Amygdala (tissue), 56 donors: ENCODE measurements around the gene IL9R.
"Not testable (repeated sequence)": the region's sequence is repeated elsewhere in the genome, so short reads cannot be mapped to it uniquely, and the experiment has no call there.

ENCODE experiments used
- DNase-seq, 56 donors: peaks; one replicate each; lab custom pipeline; 2025; lab: John Stamatoyannopoulos, UW

The IL9R gene

DNA sequence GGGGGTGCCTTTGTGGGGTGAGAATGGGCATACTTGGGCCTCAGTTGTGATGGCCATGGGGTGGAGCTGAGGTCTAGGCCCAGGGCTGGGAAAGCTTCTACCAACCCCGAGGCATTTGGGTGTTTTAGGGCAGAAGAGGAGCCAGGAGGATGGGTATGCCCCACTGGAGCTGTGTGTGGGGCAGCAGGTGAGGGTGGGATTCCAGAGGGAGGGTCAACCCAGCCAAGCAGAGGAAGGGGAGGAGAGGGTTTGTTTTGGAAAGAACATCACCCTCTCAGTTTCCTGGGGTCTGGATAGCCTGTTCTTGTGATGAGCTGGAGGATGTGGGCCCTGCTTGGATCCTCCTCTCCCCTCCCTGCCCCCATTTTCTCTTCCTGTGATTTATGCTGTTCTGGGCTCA lies 620 bp downstream of the IL9R start:
- DNase-seq: no peak

DNA sequence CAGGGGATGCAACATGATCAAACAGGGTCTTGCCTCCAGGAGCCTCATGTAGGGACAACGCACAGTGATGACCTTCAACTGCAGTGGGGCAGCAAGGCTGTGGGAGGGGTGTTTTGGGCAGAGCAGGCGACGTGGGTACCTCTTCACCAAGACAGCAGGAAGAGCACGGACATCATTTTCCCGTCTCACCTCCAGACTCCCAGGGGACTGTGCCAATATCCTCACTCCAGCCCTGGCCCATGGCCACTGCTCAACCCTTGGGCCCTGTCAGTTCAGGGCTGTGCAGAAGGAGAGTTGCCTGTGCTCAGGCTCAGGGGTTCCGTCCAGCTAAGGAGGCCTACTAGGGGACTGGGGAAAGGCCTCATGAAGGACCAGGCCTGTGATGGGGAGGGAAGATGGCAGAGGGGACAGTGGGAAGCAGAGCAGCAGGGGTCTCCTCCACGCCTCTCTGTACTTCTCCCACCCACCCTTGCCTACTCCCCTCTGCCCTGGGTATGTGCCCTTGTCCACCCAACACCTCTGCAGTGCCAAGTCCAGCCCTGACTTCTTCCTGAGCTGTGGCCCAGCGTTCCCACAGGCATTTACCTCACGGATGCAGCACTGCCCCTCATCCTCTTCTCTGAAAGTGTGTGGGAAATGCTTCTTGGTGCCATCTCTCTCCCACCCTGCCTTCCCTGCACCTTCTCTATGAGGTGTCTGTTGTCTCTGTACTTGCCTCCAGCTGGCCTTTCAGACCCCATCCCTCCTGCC lies 1.4 kb downstream of the IL9R start:
- no peak for DNase-seq

DNA sequence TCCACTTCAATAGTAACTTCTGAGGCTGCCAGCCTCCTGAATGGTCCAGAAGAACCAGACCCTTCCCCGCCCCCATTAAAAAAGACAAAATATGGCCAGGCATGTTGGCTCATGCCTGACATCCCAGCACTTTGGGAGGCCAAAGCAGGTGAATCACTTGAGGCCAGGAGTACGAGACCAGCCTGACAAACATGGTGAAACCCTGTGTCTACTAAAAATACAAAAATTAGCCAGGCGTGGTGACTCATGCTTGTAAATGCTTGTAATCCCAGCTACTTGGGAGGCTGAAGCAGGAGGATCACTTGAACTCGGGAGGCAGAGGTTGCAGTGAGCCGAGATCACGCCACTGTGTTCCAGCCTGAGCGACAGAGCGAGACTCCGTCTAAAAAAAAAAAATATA lies 2.3 kb downstream of the IL9R start:
- DNase-seq: not testable (repeated sequence)

DNA sequence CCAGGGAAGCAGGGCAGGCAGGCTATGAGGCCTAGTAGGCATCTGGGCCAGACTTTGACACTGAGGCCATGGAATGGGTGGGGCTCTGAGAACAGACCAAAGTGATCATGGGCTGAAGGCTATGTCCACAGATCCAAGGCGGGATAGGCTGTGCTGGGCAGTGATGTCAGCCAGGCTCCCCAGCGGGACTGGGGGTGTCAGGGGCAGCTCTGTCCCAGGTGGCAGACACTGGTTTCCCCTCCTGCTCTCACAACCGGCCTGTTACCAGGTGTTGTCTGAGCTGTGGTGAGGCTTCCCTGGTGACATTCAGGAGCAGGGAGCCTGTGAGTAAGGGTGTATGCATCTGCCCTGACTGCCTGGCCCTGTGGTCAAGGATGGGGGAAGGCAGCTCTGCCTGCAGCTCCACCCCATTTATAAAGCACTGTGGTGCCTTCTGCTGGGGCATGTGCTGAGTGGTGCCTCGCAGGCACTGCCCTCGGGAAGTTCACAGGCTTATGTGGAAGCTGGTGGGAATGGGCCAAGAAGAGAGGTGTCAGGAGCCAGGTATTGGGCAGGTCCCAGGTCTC lies 2.9 kb downstream of the IL9R start:
- DNase-seq: no peak

DNA sequence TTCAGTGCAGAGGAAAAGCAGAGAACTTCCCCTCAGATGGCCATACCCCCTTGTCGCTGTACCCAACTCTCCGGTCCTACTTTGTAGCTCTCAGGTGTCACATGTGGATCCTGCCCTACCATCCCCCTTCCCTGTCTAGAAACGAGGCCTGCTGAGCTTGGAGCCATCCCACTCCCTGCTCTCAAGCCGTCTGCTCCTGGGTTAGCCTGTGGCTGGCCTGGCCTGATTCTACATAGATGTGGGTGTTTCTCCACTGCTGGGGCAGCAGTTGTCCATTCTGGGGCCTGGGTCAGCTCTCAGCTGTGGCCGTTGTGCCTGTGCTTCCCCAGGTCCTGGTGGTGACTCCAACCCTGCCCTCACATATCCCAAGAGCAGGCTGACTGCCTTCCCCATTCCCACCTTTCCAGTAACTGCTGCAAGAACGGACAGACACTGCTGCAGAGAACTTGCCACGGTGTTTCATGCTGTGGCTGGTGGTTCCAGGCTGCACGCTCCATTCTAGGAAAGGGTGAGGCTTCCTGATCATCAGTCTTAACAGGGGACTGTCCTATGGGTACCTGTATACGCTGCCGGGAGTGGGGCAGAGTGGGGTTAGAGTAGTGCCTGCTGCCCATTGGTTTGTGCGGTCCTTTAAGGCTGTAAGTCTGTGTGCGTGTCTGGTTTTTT lies 3.6 kb downstream of the IL9R start:
- no peak for DNase-seq

DNA sequence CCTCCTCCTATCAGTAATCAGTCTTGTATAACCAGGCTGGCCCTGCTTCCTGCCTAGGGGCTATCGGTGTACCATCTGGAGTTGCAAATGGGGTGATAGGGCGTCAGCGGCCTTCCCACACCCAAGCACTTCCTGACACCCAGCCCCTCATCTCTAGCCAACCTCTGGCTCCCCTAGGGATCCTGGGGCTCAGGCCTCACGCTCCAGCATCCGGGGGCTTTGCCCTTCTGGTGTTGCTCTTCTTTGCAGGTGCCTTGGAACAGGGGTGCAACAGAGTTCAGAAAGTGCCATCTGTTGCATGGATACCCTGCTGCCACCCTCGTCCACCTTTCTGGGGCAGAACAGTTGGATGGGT lies 4.1 kb downstream of the IL9R start:
- no peak for DNase-seq

DNA sequence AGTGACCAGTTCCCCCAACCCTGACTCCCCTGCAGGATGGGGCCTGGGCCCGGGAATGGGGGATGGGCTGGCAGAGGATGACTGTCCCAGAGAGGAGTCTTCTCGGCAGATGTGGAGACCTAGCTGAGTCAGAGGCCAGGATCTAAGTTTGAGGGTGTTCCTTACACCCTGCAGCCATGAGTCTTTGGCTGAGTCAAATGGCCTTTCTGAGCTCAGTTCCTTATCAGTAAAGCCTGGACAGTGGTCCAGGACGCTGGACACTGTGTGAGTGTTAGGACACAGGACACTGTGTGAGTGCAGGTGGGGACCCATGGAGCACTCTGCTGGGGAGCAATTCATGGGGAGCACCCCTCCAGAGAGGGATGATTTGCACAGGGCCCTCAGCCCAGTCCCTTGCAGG lies 5.0 kb downstream of the IL9R start:
- DNase-seq: no peak

DNA sequence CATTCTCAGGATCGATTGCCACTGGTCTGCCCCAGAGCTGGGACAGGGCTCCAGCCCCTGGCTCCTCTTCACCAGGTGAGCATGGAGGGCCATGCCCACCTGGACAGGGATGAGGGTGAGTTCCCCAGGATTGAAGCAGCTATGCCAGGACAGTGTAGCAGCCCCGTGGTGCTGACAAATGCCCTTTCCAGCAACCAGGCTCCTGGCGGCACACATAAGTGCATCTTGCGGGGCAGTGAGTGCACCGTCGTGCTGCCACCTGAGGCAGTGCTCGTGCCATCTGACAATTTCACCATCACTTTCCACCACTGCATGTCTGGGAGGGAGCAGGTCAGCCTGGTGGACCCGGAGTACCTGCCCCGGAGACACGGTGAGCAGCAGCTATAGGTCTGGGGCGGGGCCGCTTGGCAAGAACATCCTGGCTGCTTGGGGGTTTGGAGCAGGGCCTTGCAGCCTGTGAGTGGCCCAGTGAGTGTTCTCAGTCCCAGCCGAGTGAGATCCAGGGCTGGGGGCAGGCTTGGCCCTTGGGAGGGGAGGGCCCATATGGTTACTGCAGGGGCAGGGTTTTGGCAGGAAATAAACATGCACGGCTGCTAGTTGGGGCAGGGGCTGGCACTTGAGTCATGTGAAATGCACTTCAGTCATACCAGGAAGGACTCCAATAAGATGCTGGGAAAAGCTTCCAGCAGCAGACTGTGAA lies 6.1 kb downstream of the IL9R start:
- DNase-seq: no peak

DNA sequence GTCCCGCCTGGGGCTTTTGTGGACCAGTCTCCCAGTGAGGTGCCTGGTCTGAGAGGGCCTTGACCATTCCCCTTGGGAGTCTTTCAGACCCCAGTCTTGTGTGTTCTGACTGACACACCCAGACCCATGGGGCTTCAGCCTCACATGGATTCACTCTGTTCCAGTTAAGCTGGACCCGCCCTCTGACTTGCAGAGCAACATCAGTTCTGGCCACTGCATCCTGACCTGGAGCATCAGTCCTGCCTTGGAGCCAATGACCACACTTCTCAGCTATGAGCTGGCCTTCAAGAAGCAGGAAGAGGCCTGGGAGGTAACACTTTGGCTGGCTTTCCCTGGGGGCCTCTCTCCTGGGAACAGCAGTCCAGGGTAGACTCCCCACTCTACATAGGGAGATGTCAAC lies 6.8 kb downstream of the IL9R start:
- no peak for DNase-seq

DNA sequence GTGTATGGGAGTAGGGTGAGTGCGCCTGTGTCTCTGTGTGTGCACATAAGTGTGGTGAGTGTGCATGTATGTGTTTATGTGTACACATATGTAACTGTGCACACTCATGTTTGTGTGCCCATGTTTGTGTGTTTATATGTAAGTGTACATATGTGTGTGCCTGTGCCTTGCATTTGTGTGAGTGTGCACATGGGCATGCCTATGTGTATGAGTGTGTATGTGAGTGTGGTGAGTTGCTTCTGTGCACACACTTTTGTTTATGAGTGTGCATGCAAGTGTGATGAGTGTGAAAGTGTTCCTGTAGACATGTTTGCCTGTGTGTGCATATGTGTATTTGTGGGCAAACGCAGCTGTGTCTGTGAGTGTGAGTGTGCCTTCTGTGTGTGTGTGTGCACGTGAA lies 7.2 kb downstream of the IL9R start:
- no peak for DNase-seq

DNA sequence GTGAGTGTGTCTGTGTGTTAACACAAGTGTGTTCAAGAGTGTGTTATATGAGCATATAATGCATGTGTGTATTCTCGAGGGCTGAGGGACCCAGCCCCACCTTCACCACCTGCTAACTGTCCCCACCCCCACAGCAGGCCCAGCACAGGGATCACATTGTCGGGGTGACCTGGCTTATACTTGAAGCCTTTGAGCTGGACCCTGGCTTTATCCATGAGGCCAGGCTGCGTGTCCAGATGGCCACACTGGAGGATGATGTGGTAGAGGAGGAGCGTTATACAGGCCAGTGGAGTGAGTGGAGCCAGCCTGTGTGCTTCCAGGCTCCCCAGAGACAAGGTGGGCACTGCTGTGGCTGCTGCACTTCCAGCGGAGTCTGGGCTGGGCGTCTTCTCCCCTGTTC lies 7.6 kb downstream of the IL9R start:
- no peak for DNase-seq

DNA sequence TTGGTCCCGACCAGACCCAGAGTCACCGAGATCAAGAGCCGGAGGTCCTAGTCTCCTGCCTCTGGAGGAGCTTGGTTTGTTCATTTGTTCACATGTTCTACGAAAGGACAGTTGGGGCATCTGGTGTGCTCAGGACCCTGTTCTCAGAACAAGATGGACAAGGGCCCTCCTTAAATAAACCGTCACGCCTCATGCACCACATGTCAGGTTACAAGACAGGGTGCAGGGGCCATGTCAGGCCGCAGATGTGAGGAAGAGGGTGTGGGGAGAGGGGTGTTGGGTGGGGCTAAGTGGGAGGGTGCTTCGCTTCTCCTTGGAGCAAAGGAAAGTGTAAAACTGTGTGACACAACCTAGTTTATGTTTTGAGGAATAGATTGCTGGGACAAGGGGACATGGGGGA lies 9.0 kb downstream of the IL9R start:
- not testable (repeated sequence) for DNase-seq

DNA sequence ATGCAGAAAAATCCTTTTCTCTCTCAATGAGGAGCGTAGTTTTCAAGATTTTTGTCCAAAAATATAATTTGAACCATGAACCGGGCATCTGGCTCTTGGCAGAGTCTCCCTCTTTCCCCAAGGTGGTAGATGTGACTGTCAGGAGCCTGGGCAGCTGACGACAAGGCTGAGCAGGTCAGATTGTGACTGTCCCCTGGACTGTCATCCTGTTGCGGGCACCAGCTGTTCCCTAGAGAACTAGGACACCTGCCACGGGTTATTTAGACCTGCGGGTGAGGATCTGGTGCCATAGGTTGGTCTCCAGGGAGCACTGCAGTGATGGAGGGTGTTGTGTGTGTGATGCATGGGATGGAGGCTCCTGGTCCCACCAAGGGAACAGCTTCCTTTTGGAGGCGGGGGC lies 10.9 kb downstream of the IL9R start:
- not testable (repeated sequence) for DNase-seq

DNA sequence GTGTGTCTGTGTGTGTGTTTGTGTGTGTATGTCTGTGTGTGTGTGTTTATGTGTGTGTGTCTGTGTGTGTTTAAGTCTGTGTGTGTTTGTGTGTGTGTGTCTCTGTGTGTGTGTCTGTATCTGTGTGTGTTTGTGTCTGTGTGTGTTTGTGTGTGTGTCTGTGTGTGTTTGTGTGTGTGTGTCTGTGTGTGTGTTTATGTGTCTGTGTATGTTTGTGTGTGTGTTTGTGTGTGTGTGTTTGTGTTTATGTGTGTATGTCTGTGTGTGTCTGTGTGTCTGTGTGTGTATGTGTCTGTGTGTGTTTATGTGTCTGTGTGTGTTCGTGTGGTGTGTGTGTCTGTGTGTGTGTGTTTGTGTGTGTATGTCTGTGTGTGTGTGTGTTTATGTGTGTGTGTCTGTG lies 11.4 kb downstream of the IL9R start:
- DNase-seq: no peak

DNA sequence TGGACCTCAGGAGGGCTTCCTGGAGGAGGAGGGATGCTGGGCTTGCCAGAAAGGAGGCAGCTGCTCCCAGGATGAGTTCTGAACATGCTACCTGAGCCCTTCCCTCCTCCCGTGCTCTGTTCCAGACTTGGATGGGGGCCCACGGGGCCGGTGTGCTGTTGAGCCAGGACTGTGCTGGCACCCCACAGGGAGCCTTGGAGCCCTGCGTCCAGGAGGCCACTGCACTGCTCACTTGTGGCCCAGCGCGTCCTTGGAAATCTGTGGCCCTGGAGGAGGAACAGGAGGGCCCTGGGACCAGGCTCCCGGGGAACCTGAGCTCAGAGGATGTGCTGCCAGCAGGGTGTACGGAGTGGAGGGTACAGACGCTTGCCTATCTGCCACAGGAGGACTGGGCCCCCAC lies 12.2 kb downstream of the IL9R start:
- not testable (repeated sequence) for DNase-seq

DNA sequence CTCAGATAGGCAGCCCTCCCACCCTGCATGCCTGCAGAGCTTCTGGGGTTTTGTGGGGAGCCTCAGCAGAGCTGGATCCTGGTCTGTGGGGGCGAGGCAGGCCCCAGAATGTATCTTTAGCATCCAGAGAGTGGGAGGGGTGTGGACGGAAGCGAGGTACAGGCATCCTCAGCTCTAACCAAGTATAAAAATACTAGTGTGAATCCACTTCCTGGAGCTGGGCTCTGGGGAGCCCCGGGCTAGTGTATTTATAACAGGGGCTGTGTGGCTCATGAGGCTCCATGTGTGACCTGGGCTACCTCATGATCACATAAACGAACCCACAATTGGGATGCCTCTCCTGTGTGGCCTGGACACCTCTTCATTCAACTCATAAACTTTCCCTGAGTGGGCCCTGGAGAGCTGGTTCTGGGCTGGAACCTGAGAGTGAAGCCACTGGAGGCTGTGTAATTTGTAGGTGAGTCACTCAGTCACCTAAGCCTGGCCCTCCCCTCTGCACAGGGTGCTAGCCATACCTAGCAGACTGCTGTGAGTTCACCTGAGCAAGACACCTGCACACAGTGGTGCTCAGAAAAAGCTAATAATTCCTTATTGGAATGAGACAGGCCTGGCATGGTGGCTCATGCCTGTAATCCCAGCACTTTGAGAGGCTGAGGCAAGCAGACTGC lies 15.9 kb downstream of the IL9R start:
- DNase-seq: not testable (repeated sequence)

DNA sequence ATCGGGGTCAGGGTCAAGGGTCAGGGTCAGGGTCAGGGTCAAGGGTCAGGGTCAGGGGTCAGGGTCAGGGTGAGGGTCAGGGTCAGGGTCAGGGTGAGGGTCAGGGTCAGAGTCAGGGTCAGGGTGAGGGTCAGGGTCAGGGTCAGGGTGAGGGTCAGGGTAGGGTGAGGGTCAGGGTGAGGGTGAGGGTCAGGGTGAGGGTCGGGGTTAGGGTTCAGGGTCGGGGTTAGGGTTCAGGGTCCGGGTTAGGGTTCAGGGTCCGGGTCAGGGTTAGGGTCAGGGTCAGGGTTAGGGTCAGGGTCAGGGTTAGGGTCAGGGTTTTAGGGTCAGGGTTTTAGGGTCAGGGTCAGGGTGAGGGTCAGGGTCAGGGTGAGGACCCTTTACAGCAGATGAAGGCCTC lies 22.4 kb downstream of the IL9R start:
- DNase-seq: not testable (repeated sequence)

DNA sequence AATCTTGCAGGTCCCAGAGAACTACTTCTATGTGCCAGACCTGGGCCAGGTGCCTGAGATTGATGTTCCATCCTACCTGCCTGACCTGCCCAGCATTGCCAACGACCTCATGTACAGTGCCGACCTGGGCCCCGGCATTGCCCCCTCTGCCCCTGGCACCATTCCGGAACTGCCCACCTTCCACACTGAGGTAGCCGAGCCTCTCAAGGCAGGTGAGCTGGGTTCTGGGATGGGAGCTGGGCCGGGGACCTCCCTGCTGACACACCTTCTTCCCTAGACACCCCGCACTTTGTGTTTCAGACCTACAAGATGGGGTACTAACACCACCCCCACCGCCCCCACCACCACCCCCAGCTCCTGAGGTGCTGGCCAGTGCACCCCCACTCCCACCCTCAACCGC lies 25.5 kb downstream of the IL9R start:
- DNase-seq: not testable (repeated sequence)

DNA sequence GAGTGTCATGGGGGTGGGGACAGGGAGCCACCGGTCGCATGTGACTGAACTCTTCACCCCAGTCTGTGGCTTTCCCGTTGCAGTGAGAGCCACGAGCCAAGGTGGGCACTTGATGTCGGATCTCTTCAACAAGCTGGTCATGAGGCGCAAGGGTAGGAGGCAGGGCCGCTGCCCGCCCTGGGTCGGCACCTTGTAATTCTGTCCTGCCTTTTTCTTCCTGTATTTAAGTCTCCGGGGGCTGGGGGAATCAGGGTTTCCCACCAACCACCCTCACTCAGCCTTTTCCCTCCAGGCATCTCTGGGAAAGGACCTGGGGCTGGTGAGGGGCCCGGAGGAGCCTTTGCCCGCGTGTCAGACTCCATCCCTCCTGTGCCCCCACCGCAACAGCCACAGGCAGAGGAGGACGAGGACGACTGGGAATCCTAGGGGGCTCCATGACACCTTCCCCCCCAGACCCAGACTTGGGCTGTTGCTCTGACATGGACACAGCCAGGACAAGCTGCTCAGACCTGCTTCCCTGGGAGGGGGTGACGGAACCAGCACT lies 27.5 kb downstream of the IL9R start:
- DNase-seq: not testable (repeated sequence)

DNA sequence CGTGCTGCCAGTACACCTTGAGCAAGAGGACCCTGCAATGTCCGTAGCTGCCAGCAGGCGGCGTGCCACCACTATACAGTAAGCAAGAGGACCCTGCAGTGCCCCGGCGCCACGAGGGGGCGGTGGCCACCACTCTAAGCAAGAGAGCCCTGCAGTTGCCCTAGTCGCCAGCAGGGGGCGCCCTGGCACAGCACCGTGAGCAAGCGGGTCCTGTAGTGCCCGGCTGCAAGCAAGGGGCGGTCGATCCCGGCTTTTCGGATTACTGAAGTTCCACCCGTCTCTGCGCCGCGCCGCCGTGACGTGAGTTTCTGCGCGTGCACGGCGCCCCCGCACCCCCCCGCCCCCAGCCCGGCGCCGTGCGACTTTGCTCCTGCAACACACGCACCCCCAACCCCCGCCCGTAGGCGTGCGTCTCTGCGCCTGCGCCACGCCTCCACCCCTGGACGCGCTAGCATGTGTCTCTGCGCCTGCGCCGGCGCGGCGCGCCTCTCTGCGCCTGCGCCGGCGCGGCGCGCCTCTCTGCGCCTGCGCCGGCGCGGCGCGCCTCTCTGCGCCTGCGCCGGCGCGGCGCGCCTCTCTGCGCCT lies 31.2 kb downstream of the IL9R start:
- DNase-seq: not testable (repeated sequence)
